DMS153 treated with DMSO at 0.1 percent for 48 hours (cell line): Measurements from ENCODE around the gene OTULIN.

Experiments used
- DNase-seq: peaks from one replicate; lab custom pipeline; 2025; ENCODE audit not compliant: unreplicated experiment; lab: John Stamatoyannopoulos, UW

The OTULIN gene

DNA sequence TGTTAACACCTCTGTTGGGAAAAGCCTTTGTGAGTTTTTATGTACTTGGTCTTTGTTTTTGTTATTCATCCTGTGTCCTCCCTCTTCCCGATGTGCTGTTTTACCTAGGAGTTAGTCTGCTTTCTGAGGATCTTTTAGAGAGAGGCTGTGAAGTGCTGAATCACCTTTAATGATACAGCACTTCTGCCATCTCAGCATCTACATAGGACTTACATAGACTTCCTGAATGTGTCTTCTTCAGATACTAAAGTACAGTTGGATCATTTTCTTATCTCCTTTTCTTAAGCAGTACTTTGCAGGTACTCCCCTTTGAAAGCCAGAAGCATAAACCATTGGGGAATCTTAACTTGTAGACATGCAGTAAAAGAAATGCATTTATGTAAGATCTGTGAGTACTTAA lies 31.5 kb downstream of the OTULIN start:
- DNase-seq, result no peak

DNA sequence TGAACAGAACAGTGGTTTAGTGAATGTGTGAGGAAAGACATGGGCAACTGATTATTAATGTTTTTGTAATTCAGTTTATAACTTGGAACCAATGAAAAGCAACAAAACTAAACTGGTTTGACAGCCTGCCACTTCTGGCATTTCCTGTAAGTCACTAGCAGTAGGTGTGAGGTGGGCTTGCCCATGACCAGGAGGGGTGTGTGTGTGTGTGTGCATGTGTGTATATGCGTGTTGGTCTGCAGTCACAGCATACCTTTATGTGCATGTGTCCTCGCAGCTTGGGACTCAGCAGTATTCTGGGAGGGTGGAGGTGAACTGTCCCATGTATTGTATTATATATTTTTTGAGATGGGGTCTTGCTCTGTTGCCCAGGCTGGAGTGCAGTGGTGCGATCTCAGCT lies 32.3 kb downstream of the OTULIN start:
- no peak for DNase-seq

DNA sequence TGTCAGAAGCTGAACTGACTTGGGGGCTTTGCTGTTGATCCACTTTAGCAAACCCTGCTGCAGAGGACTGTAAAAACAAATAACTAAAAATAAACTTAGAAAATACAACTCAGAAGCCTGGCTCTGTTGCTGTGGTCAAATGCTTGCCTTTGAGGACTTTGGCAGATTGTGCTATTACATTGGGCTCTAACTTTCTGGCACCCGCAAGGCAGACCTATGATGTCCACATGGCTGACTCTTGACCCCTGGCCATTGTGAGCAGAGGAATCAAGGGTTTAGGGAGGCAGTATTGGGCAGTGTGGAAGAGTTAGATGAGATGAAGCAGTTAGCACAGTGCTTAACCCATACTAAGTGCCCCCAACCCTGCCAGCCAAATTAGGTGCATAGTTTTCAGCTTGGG lies 34.0 kb downstream of the OTULIN start:
- no peak for DNase-seq

DNA sequence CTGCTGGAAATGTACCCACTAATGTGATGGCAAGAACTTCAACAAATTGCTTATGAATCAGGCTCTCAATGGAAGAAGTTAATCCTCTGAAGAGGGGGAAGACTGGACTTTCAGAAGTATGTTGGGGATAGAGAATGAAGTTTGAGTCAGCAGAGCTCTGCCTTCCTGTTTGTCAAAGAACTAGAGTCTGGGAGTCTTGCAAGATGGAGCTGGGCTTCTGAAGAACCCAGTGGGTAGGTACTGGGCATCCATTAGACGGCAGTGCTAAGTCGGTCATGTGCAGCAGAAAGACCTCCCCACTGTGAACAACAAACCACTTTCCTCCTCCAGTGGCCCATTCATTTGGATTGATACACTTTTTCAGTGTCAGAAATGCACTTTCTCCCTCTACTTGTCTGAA lies 34.6 kb downstream of the OTULIN start:
- DNase-seq, result no peak

DNA sequence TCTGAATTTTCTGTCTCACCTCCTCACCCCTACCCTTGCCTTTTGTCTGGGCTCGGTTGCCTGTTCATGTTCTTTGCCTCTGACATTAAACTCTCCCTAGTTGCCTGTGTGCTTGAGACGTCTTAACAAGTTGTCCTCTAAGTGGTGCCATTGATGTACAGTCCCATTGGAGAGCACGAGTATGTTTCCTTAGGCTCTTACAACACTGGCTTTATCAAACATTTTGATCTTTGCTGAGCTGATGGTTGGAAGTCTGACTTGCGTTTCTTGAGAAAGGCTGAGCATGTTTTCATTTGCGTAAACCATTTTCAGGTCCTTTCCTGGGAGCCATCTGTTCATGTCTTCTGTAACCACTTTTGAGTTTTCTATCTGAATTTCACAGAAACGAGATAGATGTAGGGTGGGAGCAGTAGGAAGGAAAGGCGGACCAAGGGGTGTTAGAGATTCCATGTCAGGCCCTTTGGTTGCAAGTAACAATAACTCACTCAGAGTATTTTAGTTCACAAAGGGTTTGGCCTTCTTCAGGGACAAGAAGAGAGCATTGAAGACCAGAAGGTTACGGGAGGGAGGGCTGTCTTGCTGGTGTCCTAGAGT lies 35.4 kb downstream of the OTULIN start:
- no peak for DNase-seq

DNA sequence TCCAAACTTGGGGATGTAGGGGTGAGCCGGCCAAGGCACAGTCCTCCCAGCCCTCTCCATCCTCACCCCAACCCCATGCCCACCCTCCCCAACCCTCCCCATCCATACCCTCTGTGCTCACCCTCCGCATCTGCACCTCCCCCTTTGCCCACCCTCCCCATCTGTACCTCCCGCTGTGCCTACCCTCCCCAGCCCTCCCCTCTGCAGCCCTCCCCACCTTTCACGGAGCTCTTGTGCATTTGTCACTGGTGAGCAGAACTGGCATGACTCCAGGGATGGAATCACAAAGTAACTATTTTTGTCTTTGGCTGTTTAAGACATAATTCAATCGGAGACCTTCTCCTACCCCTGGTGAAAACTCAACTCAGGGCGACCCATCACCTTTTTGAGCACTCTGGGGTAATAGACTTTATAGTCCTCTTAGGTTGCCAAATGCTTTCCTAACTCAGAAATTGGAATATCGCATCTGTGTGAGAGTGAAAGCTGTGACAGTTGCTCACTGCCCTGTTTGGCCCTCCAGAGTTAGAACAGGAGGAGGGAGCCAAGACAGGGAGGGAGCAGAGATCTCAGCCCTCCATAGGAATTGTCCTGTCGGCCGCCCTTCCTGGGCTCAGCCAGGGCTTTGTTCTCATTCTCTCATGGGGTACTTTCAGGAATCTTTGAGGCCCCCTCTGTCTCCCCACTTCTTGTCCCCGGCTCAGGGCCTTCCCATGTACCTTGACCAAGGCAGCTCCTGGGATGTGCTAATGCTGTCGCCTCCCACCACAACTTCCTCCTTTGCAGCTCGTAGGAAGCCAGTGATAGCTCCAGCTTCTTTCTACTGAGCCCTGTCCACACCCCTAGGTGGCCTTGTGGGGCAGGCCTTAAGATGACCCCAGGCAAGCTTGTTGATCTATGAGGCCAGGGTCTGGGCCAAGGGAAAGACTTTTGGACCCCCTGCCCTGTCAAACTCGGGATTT lies 36.2 kb downstream of the OTULIN start:
- DNase-seq, result no peak

DNA sequence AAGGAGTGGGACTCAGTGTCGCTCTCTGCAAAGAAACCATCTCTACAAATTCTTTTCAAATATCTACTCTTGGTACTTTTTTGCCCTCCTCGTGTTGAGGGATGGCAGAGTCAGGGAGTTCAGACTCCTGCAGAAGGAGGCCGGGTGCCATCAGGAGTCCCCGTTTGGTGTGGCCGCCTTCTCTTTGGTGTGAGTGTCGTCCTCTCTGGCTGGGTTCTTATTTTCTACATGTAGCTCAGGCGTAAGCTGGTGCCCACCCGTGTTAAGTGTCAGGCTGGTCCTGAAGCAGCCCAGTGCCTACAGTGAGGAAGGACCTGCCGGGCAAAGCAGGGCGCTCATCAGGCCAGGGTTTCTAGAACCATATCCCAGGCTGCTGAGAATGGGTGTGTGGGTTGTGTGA lies 37.0 kb downstream of the OTULIN start:
- DNase-seq, result no peak

DNA sequence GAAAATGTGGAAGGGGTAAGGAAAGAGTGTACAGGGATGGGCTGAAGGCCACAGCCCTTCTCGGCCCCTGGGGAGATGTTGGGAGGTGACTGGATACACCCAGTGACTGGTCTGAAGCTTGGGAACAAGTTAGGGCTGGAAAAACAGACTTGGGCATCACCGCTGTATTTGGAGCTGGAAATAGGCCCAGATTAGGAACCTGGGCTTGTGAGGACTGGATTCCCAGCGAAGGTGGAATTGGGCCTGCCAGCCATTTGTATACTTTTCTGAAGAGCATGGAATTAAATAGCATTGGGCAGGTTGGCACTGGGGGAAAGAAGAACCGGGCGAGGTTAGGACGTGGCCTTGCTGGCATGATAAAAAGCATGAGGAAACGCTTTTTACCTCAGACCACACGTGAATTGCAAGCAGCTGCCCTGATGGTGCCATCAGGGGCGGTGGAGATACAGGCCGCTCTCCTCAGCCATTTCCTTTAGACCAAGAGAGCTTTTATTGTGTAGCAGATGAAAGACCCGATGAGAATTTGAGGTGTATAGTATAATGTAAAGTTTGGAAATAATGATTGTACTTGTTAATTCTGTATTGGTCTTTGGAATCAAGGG lies 37.8 kb downstream of the OTULIN start:
- no peak for DNase-seq

DNA sequence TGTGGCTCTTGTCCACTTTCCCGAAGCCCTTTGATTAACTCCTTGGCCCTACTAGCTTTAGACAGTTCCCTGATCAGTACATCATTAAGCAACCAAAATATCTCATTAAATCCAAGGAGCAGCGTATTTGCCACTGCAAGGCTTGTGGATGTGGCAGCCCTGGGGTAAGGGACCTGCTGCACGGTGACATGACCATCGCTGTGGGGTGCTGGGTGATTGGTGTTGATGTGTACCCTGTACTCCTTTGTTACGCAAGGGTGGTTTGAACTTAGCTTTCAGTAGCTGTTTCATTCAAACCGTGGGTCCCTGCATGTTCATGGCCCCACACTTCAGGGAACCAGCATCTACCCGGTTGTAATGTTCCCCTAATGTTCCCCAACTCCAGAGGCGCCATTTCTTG lies 41.0 kb downstream of the OTULIN start:
- DNase-seq, result no peak

DNA sequence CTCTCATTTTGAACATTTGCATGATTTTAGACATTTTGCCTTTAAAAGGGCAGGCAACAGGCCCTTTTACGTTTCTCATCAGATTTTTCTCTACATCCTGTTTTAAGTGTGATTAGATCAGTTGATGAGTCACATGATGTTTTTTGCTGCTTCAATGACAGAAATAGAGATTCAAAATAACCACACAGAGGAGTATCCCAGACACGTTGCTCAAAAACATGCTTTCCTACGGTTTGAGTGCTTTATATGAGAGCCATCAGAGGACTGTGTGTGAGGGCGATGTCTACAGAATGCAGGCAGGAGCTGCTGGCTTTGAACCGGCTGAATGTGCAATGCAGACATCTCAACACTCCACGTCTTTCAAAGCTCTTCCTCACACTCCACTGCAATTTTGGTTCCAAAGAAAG lies 42.1 kb downstream of the OTULIN start:
- no peak for DNase-seq

DNA sequence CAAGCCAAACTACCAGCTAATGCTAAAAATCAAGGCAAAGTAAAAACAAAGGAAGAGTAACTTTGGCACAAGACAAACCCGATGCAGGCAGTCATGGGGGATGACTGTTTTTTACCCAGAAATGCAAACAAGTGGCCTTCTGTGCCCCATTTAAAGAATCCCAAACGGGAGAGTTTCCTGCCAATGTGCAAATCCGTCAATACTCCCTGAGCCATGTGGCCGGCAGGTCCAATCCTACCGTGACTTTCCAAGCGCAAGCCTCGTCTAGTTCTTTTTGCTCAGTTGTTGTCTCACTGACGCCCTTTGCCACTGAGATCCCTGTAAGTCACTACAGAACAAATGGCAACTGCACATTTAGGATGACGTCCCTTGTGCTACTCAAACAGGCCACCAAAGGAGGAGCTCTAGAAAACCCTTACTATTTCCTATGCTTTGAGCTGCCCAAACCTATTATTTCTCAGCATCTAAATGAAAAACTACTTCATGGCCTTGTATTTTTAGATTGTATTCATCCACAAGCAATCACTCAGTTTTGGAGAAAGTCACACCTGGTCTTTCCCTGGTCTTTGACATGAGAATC lies 43.4 kb downstream of the OTULIN start:
- DNase-seq, result no peak

DNA sequence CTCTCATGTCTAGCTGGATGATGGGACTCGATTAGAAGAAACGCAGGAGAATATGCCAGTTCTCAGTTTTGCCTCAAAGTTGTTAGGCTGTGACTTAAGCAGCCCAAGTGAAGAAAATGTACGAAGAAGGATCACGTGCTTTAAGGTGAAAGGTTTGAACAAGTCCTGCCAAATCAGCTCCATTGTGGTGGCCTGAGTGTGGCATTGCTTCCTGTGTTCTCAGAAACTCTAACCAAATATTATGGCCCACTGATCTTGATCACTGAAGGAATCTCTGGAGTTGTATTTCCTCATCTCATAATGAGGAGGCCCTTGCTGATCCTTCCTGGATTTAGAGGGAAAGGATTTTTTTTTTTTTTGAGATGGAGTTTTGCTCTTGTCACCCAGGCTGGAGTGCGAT lies 44.0 kb downstream of the OTULIN start:
- DNase-seq, result no peak

DNA sequence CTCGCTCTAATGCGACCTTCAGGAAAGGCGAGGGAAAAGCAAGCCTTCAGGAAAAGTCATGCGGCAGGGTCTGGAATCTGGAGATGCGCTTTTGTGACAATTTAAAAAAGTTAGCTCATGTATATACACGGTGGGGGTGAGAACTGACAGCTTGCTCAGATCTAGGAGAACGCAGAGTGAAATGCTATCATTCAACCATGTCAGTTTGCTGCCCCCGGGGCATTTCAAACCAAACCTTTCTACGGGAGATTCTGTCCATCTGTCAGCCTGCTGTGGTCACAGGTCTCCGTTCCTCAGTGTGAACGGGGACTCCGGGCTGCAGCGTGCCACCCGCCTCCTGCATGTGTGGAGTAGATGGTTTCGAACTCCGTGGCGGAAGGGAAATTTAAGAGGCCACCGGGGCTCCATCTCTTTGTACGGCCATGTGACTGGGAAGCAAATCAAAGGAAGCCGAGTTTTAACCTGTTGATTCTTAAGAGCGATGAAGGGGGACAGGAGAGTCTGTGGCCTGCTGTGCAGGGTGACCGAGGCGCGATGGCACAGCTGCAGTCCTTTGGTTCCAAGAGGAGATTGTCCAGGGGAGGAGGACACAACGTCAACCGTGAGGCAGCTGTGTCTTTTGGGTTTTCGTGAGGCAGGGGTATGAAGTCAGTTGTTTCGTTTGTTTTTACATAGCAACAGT lies 45.9 kb downstream of the OTULIN start:
- DNase-seq, result no peak

DNA sequence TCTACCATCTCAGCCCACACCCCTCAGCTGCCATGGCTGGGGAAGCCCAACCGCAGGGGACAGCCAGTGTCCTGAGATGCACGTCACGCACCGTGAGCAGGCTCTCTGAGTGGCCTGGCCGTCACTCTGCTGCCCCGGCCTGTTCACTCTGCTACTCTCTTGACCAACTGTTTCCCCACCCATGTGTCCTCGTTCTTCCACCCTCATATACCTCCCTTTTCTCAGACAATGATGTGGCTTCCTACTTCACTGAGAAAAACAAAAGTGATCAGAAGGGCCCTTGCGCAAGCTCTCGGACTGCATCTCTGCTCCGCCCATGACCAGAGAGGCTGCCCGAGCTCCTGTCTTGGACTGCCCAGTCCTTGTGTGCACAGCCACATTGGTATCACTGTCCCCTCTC lies 47.6 kb downstream of the OTULIN start:
- DNase-seq, result no peak

DNA sequence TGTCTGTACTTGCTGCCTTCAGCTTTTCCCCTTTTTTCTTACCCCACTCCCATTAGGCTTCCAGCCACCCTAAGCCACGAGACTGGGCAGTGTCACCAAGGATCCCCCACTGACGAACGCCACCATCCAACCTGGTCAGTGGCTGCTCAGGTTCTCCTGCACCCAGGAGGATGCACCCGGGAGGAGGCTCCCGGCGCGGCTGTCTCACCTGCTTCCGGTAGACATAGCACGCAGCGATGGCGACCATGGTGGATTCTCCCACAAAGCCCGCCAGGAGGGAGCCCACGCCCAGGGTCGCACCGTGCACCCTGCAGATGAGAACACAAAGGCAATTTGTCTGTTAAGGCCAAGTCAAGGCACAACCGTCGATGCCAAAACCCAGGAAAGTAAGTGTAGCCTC lies 48.1 kb downstream of the OTULIN start:
- DNase-seq, result no peak

DNA sequence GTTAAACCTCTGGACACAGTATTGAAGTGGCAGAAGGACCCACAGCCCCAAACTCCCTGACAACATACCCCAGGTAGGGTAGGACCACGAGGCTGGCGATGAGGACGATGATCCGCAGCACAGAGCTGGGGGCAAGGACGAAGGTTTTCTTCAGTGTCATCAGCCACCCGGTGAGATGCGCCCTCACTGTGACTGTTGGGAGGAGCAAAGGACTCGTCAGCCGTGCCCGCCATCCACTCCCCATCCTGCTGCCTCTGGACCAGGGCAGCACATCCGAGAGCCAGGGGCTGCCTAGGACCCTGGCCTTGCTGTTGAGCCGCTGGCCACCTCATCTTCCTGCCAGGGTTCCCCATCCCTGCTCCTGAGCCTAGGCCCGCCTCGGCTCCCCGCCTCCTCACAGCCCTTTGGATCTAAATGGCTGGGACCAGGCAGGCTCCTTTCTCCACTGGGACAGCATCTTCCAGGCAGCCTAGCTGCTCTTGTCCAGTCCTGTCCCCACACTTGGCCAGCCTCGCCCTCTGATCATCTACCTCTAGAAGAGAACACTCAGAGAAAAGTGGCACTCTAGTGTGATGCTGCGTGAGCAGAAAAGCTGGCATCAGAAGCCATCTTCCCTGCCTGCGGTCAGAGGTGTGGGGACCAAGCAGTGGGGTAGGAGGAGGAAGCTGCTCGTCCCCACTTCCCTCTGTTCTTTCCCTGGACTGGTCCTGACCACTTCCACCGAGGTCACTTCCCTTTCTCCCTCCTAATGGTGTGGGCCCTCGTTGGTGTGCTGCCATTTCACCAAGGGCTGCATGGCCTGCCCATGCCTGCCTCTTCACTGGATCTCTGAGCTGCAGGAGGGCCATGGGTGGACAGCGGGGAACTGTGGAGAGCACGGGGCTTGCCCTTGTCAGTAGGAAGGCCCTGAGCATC lies 49.2 kb downstream of the OTULIN start:
- no peak for DNase-seq

DNA sequence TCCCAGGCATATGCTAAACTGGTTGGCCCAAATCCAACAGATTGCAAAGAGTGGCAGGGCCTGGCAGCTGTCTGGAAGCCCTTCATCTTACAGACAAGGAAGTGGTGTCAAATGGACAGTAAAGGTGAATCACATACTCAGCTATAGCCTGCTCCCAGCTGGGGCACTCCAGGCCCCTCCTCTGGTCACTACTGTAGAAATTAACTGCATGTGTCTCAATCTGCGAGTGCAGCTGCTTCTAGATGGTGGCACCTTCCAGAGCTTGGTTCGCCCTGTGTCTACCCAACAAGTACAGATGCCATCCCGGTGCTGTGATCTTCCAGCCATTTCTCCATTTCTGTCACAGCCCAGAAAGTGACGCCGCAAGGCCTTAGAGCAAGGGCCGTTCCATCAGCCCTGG lies 50.2 kb downstream of the OTULIN start:
- DNase-seq, result peak; percentile 78

DNA sequence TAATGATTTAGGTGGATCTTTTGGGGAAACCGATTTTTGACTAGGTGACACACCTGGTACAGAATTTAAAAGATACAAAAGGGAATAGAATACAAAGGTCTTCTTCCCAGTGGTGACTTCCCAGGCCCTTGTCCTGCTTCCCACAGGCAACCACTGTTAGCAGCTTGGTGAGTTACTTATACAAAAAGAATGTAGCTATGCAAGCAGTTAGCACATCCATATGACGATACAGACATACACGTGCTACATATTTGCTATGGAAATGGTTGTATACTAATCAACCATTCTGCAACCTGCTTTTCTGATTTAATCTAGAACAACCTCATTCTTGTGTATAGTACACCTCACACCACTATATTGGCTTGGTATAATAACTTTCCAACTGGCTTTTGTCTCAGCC lies 51.0 kb downstream of the OTULIN start:
- no peak for DNase-seq

DNA sequence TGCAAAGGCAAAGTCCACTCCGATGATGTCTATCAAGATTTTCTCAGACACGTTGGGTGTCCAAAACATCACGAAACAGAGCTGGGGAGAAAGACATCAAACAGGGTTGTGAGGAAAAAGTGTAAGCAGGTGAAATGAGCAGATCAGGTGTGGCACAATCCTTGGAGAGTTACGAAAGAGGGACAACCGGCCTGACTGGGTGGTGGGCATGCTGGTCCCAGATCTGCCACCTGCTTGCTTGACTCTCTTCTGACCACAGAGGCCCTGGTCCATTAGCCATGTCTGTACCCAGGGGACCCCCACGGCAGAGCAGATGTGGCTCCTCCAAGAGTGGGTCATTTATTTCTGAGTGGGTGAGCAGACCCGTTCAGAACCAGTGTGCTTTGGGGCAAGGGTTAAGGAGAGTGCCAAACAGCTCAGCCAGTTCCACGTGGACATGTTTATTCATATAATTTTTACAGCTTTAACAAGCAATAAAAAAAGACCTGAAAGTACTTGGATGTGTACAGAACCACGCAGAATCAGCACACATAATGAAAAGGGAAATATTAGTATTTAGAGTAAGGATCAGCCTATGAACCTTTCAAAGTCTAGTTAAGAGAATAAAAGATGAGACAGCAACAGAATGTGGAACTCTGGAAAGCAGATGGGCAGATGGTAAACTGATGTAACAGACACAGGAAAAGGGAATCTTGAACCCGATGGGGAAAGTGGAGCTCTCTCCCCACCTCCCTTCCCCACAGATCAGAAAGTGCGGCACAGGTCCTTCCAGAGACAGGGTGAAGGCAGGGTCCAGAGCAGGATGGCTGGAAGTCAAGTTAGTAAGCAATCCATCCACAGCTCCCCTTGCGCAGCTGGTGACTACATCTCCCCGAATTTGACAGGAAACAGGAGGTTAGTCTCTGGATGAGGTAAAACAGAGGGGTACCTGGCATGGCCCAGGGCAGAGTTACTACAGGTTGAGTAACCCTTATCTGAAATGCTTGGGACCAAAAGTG lies 52.5 kb downstream of the OTULIN start:
- no peak for DNase-seq
